Caco-2 (cell line): ENCODE data around the gene ARHGAP15. TPM values are rescaled to one million over a fixed set of nuclear protein-coding genes. Genes with fewer than 3 reads are reported as not detected.

Source experiments
- BruUV-seq: library from RNA; stranded (reverse); fragments of 400-500 nt; replicated peaks from 2 replicates; lab custom pipeline; 2021; lab: Mats Ljungman, UMichigan
- CTCF ChIA-PET: fragments of 300-600 bp; sonication (Branson Sonifier 250); formaldehyde crosslinking; loops from one replicate; lab custom pipeline; 2022; ENCODE audit warnings: antibody characterized with exemption; lab: Charles Lee
- POLR2A ChIA-PET: fragments of 300-600 bp; sonication (Branson Sonifier 250); formaldehyde crosslinking; loops from one replicate; lab custom pipeline; 2022; ENCODE audit warnings: antibody characterized with exemption; lab: Charles Lee
- DNase-seq, 2 experiments: peaks; one replicate each; pipeline versions ENCODE4 v3.0.0 to v3.0.0-alpha.2; 2020 to 2022
- H3K27me3 ChIP-seq: replicated peaks from 2 replicates; pipeline ENCODE4 v1.6.0; 2011; ENCODE audit warnings: low read length; ENCODE audit not compliant: control insufficient read depth, insufficient read depth
- H3K36me3 ChIP-seq: 2 replicates; pipeline ENCODE4 v1.5.1; 2011; ENCODE audit warnings: low read length; ENCODE audit not compliant: control insufficient read depth, insufficient read depth
- H3K4me1 ChIP-seq: fragments of 250-450 bp; sonication (Bioruptor Pico); 2 replicates; pipeline ENCODE4 v1.5.1; 2020; ENCODE audit warnings: mild to moderate bottlenecking
- H3K4me3 ChIP-seq: 2 replicates; pipeline ENCODE4 v1.5.1; 2011; ENCODE audit warnings: low read depth, mild to moderate bottlenecking, control low read depth, low read length
- H3K9me3 ChIP-seq: fragments of 250-450 bp; sonication (Bioruptor Pico); 2 replicates; pipeline ENCODE4 v1.5.1; 2020; ENCODE audit warnings: mild to moderate bottlenecking, moderate library complexity
- H3K27ac Mint-ChIP-seq: one replicate; pipeline ENCODE4 v1.8.0; 2022; ENCODE audit warnings: mixed read lengths; ENCODE audit not compliant: unreplicated experiment
- H3K27me3 Mint-ChIP-seq: one replicate; pipeline ENCODE4 v1.8.0; 2022; ENCODE audit warnings: mixed read lengths; ENCODE audit not compliant: insufficient read depth, unreplicated experiment
- H3K36me3 Mint-ChIP-seq: one replicate; pipeline ENCODE4 v1.8.0; 2022; ENCODE audit warnings: mild to moderate bottlenecking, mixed read lengths; ENCODE audit not compliant: insufficient read depth, unreplicated experiment
- H3K4me1 Mint-ChIP-seq: one replicate; pipeline ENCODE4 v1.8.0; 2022; ENCODE audit warnings: low read depth, mixed read lengths; ENCODE audit not compliant: unreplicated experiment
- H3K4me3 Mint-ChIP-seq: one replicate; pipeline ENCODE4 v1.8.0; 2022; ENCODE audit warnings: mild to moderate bottlenecking, moderate library complexity, mixed read lengths; ENCODE audit not compliant: unreplicated experiment
- H3K9me3 Mint-ChIP-seq: one replicate; pipeline ENCODE4 v1.8.0; 2022; ENCODE audit warnings: mixed read lengths; ENCODE audit not compliant: unreplicated experiment
- intact Hi-C: fragments of 100-400 bp; cut with micrococcal nuclease; formaldehyde crosslinking; loops from one replicate; pipeline ENCODE4 v1.10.0; 2022; ENCODE audit not compliant: unreplicated experiment
- total RNA-seq: library from RNA; stranded (reverse); gene quantifications from 2 replicates; pipeline ENCODE4 v1.2.3, GENCODE V29; 2022
- TF ChIP-seq, protein P1 (sequence below), 2 experiments: fragments of 200-600 bp in 1 of 2; IDR thresholded peaks; 1 replicate in 1 of 2; 2 replicates in 1 of 2; pipeline versions ENCODE4 v1.5.1 to v1.8.0; 2011 to 2022; ENCODE audit warnings: antibody characterized with exemption in 1 of 2, control low read depth in 1 of 2, inconsistent platforms in 1 of 2, low read depth in 1 of 2, low read length in 1 of 2, mild to moderate bottlenecking in 1 of 2, moderate library complexity in 1 of 2; ENCODE audit not compliant: insufficient read depth in 1 of 2, severe bottlenecking in 1 of 2, unreplicated experiment in 1 of 2

Gene ARHGAP15
- total RNA-seq, 1 experiment from 2014 or later = not detected

GRCh38 chr2:143521396-143521795 lies 392.2 kb downstream of the ARHGAP15 start:
- CTCF ChIA-PET = no interaction called here
- H3K9me3 Mint-ChIP-seq = no peaks in the 10 kb centered on the region
- no peak overlapping the region for H3K4me3 Mint-ChIP-seq
- Histone ChIP-seq H3K27me3 (no peaks in the 10 kb centered on the region), H3K4me1 (0 out of 2 replicates have a peak, but pooled peaks cover 3% of the 10 kb centered on the region), H3K9me3 (no peaks in the 10 kb centered on the region), H3K4me3 (no peak overlapping the region), H3K36me3 (no peaks in the 10 kb centered on the region)
- H3K27me3 Mint-ChIP-seq = peaks cover under 1% of the 10 kb centered on the region
- BruUV-seq = no TSS peak
- no peaks in the 10 kb centered on the region for H3K36me3 Mint-ChIP-seq
- TF ChIP-seq, protein P1, sequence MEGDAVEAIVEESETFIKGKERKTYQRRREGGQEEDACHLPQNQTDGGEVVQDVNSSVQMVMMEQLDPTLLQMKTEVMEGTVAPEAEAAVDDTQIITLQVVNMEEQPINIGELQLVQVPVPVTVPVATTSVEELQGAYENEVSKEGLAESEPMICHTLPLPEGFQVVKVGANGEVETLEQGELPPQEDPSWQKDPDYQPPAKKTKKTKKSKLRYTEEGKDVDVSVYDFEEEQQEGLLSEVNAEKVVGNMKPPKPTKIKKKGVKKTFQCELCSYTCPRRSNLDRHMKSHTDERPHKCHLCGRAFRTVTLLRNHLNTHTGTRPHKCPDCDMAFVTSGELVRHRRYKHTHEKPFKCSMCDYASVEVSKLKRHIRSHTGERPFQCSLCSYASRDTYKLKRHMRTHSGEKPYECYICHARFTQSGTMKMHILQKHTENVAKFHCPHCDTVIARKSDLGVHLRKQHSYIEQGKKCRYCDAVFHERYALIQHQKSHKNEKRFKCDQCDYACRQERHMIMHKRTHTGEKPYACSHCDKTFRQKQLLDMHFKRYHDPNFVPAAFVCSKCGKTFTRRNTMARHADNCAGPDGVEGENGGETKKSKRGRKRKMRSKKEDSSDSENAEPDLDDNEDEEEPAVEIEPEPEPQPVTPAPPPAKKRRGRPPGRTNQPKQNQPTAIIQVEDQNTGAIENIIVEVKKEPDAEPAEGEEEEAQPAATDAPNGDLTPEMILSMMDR (IDR thresholded peaks at IDR 0.05; ENCODE audit: insufficient read depth in 1 of 2, low read depth in 1 of 2, low read length in 1 of 2, severe bottlenecking in 1 of 2, unreplicated experiment in 1 of 2) = no peak
- no peak overlapping the region for H3K27ac Mint-ChIP-seq
- no peak for DNase-seq
- no peaks in the 10 kb centered on the region for H3K4me1 Mint-ChIP-seq
- POLR2A ChIA-PET = no interaction called here
- intact Hi-C loops = no loop called here

DNA sequence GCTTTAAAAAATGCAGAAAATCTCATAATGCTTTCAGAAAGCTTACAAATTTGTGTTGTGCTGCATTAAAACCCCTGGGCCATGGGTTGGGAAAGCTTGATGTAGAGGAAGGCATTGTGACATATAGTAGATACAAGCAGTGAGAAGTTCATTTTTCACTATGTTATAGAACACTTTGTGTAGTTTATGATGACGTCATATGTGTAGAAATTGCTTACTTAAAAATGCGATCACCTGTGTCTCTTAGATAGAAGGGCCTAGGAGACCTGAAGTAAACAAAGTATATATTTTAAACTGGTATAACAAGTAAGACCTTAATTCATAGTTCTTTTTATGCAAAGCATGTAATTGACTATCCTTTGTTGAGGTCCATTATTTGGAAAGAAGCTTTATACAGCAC lies 393.5 kb downstream of the ARHGAP15 start:
- H3K36me3 Mint-ChIP-seq = no peaks in the 10 kb centered on the region
- H3K36me3 ChIP-seq = no peaks in the 10 kb centered on the region
- intact Hi-C loops = no loop called here
- TF ChIP-seq, protein P1 (IDR thresholded peaks at IDR 0.05; ENCODE audit: insufficient read depth in 1 of 2, low read depth in 1 of 2, low read length in 1 of 2, severe bottlenecking in 1 of 2, unreplicated experiment in 1 of 2) = no peak
- no peaks in the 10 kb centered on the region for H3K27me3 ChIP-seq
- H3K4me3 Mint-ChIP-seq = no peak overlapping the region
- no peak overlapping the region for H3K4me3 ChIP-seq
- no peaks in the 10 kb centered on the region for H3K4me1 Mint-ChIP-seq
- H3K9me3 ChIP-seq = no peaks in the 10 kb centered on the region
- H3K9me3 Mint-ChIP-seq = no peaks in the 10 kb centered on the region
- H3K27ac Mint-ChIP-seq = no peak overlapping the region
- CTCF ChIA-PET = no interaction called here
- 0 out of 2 replicates have a peak, but pooled peaks cover 3% of the 10 kb centered on the region for H3K4me1 ChIP-seq
- POLR2A ChIA-PET = no interaction called here
- DNase-seq = no peak
- BruUV-seq = no TSS peak
- no peaks in the 10 kb centered on the region for H3K27me3 Mint-ChIP-seq

GRCh38 chr2:143524119-143524553 lies 394.9 kb downstream of the ARHGAP15 start:
- DNase-seq = no peak
- H3K9me3 Mint-ChIP-seq = no peaks in the 10 kb centered on the region
- CTCF ChIA-PET = no interaction called here
- no peak overlapping the region for H3K27ac Mint-ChIP-seq
- no peaks in the 10 kb centered on the region for H3K27me3 ChIP-seq
- no peak overlapping the region for H3K4me3 ChIP-seq
- POLR2A ChIA-PET = no interaction called here
- H3K36me3 Mint-ChIP-seq = no peaks in the 10 kb centered on the region
- intact Hi-C loops = no loop called here
- TF ChIP-seq, protein P1 (IDR thresholded peaks at IDR 0.05; ENCODE audit: insufficient read depth in 1 of 2, low read depth in 1 of 2, low read length in 1 of 2, severe bottlenecking in 1 of 2, unreplicated experiment in 1 of 2) = no peak
- H3K4me1 Mint-ChIP-seq = no peaks in the 10 kb centered on the region
- no TSS peak for BruUV-seq
- no peaks in the 10 kb centered on the region for H3K27me3 Mint-ChIP-seq
- no peaks in the 10 kb centered on the region for H3K9me3 ChIP-seq
- no peak overlapping the region for H3K4me3 Mint-ChIP-seq
- no peaks in the 10 kb centered on the region for H3K36me3 ChIP-seq
- H3K4me1 ChIP-seq = 0 out of 2 replicates have a peak, but pooled peaks cover 3% of the 10 kb centered on the region
